Glomerular endothelial cell (primary cell): ENCODE results near the gene SAMSN1. TPM values are rescaled to one million over a fixed set of nuclear protein-coding genes. Genes with fewer than 3 reads are reported as not detected.
"Not testable (repeated sequence)": the region's sequence is repeated elsewhere in the genome, so short reads cannot be mapped to it uniquely, and the experiment has no call there.

Source experiments
- DNase-seq: peaks from one replicate; pipeline ENCODE4 v3.0.0-alpha.2; 2011; ENCODE audit warnings: low read depth, low spot score; ENCODE audit errors: extremely low read depth
- total RNA-seq: library from RNA; depleted of rRNA; stranded (reverse); fragments of >200 nt; gene quantifications from 2 replicates; pipeline ENCODE4 v1.2.3, GENCODE V29; 2015

The SAMSN1 gene
- total RNA-seq, 1 donor from 2014 or later, result 0.23 TPM

- no peak for DNase-seq
Observed at GRCh38 chr21:14567331-14568279, 21.5 kb upstream of the SAMSN1 start.

DNA sequence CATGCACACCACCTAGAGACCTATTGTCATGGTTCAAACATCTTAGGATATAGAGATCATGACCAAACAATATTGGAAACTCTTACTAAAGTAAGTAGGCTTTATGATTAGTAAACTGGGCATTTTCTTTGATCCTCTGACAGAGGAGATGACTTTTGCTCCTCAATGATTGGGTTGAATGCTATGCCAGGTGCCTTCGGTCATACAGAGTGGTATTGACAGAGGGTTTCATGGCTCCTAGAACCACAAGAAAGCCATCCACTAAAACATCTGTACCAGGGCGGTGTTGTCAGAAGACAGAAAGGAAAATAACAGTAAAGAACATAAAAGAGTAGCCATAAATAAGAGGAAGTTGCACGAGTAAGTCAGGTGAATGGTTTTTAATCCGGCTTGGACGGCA lies 20.8 kb upstream of the SAMSN1 start:
- DNase-seq, result no peak

GRCh38 chr21:14562959-14563358 lies 16.8 kb upstream of the SAMSN1 start:
- no peak for DNase-seq

- DNase-seq, result no peak
Observed at GRCh38 chr21:14560555-14560954, 14.4 kb upstream of the SAMSN1 start.

DNA sequence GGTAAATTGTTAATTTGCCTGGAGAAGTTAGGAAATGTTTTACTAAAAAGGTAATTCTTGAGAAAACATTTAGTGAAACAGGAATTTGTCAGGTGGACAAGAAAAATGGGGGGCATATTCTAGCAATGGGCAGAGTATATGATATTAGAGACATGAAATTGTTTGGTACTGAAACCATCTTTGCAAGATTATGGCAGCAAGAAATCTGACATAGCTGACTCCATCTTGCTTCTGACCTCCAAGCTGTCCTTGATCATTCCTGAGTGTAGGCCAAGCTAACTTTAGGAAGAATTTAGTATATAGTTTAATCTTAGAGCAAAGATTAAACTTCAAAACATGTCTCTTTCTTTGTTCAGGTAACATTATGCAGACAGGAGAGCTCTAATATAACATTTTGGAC lies 14.0 kb upstream of the SAMSN1 start:
- DNase-seq, result no peak

DNA sequence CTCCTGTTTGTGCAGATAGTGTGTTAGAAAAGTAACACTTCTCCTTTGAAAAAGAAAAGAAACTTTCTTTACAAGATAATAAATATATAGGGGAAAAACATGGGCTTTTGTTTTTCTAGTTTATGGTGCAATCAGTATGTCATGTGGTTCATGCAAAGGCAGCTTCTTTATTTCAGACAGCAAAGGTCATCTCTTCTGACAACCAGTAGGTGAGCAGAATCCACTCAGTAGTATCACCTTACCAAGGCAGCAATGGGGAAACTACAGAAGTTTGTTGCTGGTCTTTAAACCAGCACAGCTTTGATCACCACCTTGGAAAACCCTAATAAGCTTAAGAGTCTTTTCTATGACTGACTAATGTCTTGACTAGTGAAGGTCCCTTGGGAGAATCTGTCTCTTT lies 13.0 kb upstream of the SAMSN1 start:
- DNase-seq, result no peak

GRCh38 chr21:14557413-14557812 lies 11.3 kb upstream of the SAMSN1 start:
- no peak for DNase-seq

DNA sequence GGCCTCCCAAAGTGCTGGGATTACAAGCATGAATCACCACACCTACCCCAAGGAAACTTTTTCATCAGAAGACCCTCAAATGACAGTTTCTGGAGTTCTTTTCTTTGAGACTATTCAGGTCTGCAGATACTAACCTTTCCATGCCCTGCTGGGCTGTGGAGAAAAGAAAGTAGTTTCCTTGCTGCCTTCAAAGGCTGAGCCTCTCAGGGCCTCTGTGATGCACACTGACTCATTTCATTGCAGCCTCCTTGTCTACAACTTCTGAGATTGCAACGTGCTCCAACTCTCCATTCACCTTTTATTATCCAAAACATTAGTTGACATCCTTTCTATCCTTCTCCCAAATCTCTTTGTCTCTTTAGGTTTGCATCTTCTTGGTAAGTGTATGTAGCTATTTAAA lies 8.8 kb upstream of the SAMSN1 start:
- DNase-seq, result no peak

DNA sequence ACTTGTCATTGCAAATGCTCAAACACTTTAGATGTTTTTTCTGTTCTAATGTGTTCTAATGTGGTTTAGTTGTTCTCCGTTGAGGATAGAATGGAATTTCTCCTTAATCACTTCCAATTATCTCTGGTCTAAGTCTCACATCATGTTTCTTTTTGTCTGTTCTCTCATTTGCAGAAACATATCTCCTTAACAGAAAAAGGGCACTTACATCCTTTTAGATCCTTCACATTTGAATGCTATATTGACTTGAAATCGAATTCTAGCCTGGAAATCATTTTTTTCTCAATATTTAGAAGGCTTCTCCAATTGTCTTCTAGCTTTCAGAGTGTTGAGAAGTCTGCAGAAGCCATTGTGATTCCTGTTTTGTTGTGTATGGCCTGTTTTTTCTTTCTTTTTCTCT lies 7.3 kb upstream of the SAMSN1 start:
- DNase-seq, result no peak

GRCh38 chr21:14551741-14552140 lies 5.6 kb upstream of the SAMSN1 start:
- no peak for DNase-seq

GRCh38 chr21:14550135-14550534 lies 4.0 kb upstream of the SAMSN1 start:
- DNase-seq, result no peak

DNA sequence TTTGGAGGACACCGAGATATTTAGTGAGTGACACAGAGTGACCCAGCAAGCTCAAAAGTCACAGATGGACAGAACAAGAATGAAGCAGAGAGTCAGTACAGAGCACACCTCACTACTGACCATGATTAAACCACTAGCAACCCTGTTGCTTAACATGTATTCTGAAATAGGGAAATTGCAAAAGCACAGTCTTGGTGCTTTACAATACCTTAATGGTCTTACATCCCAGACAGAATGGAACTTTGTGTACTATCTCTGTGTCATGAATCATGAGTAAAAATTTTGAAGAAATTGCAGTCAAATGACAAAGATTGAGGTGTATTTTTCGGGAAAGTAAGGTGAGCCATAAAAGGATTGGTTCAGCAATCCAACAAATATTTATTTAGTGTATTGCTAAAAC lies 2.7 kb upstream of the SAMSN1 start:
- no peak for DNase-seq

- no peak for DNase-seq
Observed at GRCh38 chr21:14547834-14548513, 1.9 kb upstream of the SAMSN1 start.

GRCh38 chr21:14546719-14547118 lies 604 bp upstream of the SAMSN1 start:
- DNase-seq, result not testable (repeated sequence)

GRCh38 chr21:14543983-14544382 lies 2.1 kb downstream of the SAMSN1 start:
- DNase-seq, result no peak

- DNase-seq, result no peak
Observed at GRCh38 chr21:14542638-14543037, 3.5 kb downstream of the SAMSN1 start.

- DNase-seq, result no peak
Observed at GRCh38 chr21:14541841-14542490, 4.1 kb downstream of the SAMSN1 start.

DNA sequence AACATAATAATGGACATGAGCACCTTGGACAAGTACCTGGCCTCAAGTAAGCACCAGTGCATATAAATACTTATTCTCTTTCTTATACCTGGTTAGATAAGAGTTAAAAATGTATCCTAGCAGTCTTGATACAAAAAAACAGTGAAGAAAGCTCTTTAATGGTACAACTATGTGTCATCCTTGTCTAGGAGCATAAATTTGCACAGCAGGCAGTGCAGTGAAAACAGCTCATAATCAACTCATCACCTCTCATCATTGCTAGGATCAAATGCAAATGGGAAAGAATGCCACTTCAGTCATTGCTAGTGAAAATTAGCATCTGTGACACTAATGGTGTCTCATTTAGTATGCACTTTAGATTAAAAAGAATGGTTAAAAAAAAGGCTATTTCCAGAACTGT lies 7.6 kb downstream of the SAMSN1 start:
- no peak for DNase-seq

DNA sequence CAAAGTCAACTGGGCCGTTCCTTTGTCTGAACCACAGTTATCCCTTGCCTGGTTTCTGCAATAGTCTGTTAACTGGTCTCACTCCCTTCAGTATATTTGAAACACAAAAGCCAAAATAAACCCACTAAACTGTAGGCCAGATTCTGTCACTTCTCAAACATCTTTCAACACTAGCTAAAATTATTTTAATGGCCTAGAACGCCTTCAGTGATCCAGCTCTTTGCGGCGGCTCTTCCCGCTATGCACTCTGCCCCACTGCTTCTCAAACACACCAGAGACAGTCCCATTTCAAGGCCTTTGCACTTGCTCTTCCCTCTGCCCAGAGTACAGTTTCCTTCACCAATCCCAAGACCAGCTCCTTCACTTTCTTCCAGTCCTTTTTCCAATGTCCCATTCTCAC lies 9.2 kb downstream of the SAMSN1 start:
- DNase-seq, result no peak

DNA sequence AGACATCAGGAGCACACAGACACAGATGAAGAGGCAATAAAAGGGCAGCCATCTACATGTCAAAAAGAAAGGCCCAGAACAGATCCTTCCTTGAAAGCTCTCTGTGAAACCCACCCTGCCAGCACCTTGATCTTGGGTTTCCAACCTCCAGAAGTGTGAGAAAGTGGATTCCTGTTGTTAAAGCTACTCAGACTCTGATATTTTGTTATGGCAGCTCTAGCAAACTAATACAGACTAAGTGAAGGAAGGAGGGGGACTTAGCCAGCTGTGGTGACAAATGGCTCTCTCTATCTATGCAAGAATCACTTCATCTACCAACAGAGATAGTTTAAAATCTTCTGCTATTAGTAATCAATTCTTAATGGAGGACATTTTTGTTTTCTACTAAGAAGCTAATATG lies 10.4 kb downstream of the SAMSN1 start:
- no peak for DNase-seq
